ENCODE results near the gene GRM8. TPM values are rescaled to one million over a fixed set of nuclear protein-coding genes. Genes with fewer than 3 reads are reported as not detected.

GRM8 gene
- total RNA-seq, 1 experiment from 2014 or later = not detected

DNA sequence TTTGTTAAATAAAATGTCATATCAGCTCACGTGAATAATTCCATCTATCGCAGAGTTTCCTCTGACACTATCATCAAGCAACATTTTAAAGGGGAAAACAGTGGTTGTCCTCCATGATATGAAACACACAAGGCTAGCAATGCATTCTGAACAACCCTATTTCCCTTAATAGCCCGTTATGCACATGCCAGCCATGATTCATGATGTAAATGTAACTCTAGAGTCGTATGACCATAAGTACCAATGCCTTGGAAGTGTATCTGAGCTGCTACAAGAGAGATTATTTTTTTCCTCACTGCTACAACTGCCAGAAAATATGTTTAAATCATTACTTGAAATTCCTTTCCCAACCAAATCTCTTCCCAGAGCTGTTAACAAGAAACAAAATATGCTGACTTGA, 159.4 kb downstream of the GRM8 start:
- CTCF ChIA-PET = no interaction called here
- H3K4me3 ChIP-seq (ENCODE audit: low read length) = no peak overlapping the region

DNA sequence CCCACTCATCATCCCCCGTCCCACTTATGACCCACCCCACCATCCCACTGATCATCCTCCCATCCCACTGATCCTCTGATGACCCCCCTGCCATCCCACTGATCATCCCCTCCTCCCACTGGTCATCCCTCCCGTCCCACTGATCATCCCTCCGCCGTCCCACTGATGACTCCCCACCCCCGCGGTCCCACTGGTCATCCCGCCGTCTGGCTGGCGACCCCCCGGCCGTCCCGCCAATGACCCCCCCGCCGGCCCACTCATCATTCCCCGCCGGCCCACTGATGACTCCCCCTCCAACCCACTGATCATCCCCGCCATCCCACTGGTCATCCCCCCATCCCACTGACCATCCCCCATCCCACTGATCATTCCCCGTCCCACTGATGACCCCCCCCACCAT, 161.1 kb downstream of the GRM8 start:
- H3K9ac ChIP-seq (ENCODE audit: low read length) = no peak overlapping the region
- H3K9me2 ChIP-seq (replicated peaks; ENCODE audit: low read length) = no peaks in the 10 kb centered on the region
- no peak overlapping the region for H3K4me2 ChIP-seq (ENCODE audit: low read length)
- CTCF ChIA-PET = no interaction called here
- no peak overlapping the region for H3K4me3 ChIP-seq (ENCODE audit: low read length)
- H3K9me3 ChIP-seq (ENCODE audit: low read length) = no peaks in the 10 kb centered on the region
- POLR2A ChIA-PET (ENCODE audit: unreplicated experiment) = no interaction called here
- no TSS peak for BruUV-seq (replicated peaks)
- no peaks in the 10 kb centered on the region for H4K20me1 ChIP-seq (ENCODE audit: low read length)
- H2AFZ ChIP-seq (ENCODE audit: low read length) = no peak overlapping the region
- H3K27ac ChIP-seq (ENCODE audit: low read length) = no peak overlapping the region
- no peaks in the 10 kb centered on the region for H3K27me3 ChIP-seq (ENCODE audit: low read length)
- DNase-seq = no peak
- ATAC-seq = no peak
- intact Hi-C loops (cut with micrococcal nuclease) = no loop called here
- no peaks in the 10 kb centered on the region for H3F3A ChIP-seq (ENCODE audit: low read length, unreplicated experiment)
- no peaks in the 10 kb centered on the region for H3K4me1 ChIP-seq (ENCODE audit: insufficient read depth, low read length)
- TF ChIP-seq, protein P1, sequence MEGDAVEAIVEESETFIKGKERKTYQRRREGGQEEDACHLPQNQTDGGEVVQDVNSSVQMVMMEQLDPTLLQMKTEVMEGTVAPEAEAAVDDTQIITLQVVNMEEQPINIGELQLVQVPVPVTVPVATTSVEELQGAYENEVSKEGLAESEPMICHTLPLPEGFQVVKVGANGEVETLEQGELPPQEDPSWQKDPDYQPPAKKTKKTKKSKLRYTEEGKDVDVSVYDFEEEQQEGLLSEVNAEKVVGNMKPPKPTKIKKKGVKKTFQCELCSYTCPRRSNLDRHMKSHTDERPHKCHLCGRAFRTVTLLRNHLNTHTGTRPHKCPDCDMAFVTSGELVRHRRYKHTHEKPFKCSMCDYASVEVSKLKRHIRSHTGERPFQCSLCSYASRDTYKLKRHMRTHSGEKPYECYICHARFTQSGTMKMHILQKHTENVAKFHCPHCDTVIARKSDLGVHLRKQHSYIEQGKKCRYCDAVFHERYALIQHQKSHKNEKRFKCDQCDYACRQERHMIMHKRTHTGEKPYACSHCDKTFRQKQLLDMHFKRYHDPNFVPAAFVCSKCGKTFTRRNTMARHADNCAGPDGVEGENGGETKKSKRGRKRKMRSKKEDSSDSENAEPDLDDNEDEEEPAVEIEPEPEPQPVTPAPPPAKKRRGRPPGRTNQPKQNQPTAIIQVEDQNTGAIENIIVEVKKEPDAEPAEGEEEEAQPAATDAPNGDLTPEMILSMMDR (conservative IDR thresholded peaks at IDR 0.05; ENCODE audit: low read depth, low read length) = no peak
- no peak for TF ChIP-seq EZH2phosphoT487 (IDR thresholded peaks at IDR 0.05; ENCODE audit: borderline replicate concordance, low read length)
- TF ChIP-seq EZH2 (IDR thresholded peaks at IDR 0.05; ENCODE audit: low read length, unreplicated experiment) = no peak
- H3K36me3 ChIP-seq (ENCODE audit: low read depth, low read length) = no peaks in the 10 kb centered on the region
- no peaks in the 10 kb centered on the region for H3K79me2 ChIP-seq (ENCODE audit: low read length)

More for the DNA sequence above, 159.4 kb downstream of the GRM8 start:
- no peak overlapping the region for H3K27ac ChIP-seq (ENCODE audit: low read length)
- no peak overlapping the region for H3K4me2 ChIP-seq (ENCODE audit: low read length)
- BruUV-seq (replicated peaks) = no TSS peak
- H3K9me3 ChIP-seq (ENCODE audit: low read length) = no peaks in the 10 kb centered on the region
- no peak for DNase-seq
- no peaks in the 10 kb centered on the region for H3K36me3 ChIP-seq (ENCODE audit: low read depth, low read length)
- H4K20me1 ChIP-seq (ENCODE audit: low read length) = no peaks in the 10 kb centered on the region
- H3K9me2 ChIP-seq (replicated peaks; ENCODE audit: low read length) = no peaks in the 10 kb centered on the region
- intact Hi-C loops (cut with micrococcal nuclease) = no loop called here
- no peaks in the 10 kb centered on the region for H3F3A ChIP-seq (ENCODE audit: low read length, unreplicated experiment)
- H3K27me3 ChIP-seq (ENCODE audit: low read length) = no peaks in the 10 kb centered on the region
- no peaks in the 10 kb centered on the region for H3K79me2 ChIP-seq (ENCODE audit: low read length)
- TF ChIP-seq EZH2 (IDR thresholded peaks at IDR 0.05; ENCODE audit: low read length, unreplicated experiment) = no peak
- no peak for TF ChIP-seq EZH2phosphoT487 (IDR thresholded peaks at IDR 0.05; ENCODE audit: borderline replicate concordance, low read length)
- TF ChIP-seq, protein P1 (conservative IDR thresholded peaks at IDR 0.05; ENCODE audit: low read depth, low read length) = no peak
- H3K4me1 ChIP-seq (ENCODE audit: insufficient read depth, low read length) = no peaks in the 10 kb centered on the region
- no peak for ATAC-seq
- H2AFZ ChIP-seq (ENCODE audit: low read length) = no peak overlapping the region
- no peak overlapping the region for H3K9ac ChIP-seq (ENCODE audit: low read length)
- POLR2A ChIA-PET (ENCODE audit: unreplicated experiment) = no interaction called here

DNA sequence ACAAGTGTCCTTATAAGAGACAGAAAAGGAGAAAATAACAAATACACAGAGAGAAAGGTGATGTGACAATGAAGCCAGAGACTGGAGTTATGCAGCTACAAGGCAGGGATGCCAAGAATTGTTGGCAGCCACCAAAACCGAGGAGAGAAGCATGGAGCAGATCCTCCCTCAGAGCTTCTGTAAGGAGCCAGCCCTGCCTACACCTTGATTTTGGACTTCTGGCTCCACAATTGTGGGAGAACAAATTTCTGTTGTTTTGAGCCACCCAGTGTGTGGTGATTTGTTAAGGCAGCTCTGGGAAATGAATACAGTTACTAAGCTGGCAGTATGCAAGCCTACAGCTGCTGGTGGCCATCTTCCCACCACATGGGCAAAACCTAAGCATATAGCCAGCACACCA, 163.6 kb downstream of the GRM8 start:
- Histone ChIP-seq H3K9me2 (replicated peaks; ENCODE audit: low read length) (no peaks in the 10 kb centered on the region), H3K27ac (ENCODE audit: low read length) (no peak overlapping the region), H3F3A (ENCODE audit: low read length, unreplicated experiment) (no peaks in the 10 kb centered on the region), H3K27me3 (ENCODE audit: low read length) (no peaks in the 10 kb centered on the region), H4K20me1 (ENCODE audit: low read length) (no peaks in the 10 kb centered on the region), H3K4me1 (ENCODE audit: insufficient read depth, low read length) (no peaks in the 10 kb centered on the region), H3K9me3 (ENCODE audit: low read length) (no peaks in the 10 kb centered on the region), H3K9ac (ENCODE audit: low read length) (no peak overlapping the region), H3K4me2 (ENCODE audit: low read length) (no peak overlapping the region), H2AFZ (ENCODE audit: low read length) (no peak overlapping the region), H3K36me3 (ENCODE audit: low read depth, low read length) (no peaks in the 10 kb centered on the region), H3K4me3 (ENCODE audit: low read length) (no peak overlapping the region), H3K79me2 (ENCODE audit: low read length) (no peaks in the 10 kb centered on the region)
- no peak for TF ChIP-seq EZH2 (IDR thresholded peaks at IDR 0.05; ENCODE audit: low read length, unreplicated experiment)
- TF ChIP-seq EZH2phosphoT487 (IDR thresholded peaks at IDR 0.05; ENCODE audit: borderline replicate concordance, low read length) = no peak
- TF ChIP-seq, protein P1 (conservative IDR thresholded peaks at IDR 0.05; ENCODE audit: low read depth, low read length) = no peak
- ChIA-PET POLR2A (ENCODE audit: unreplicated experiment) (no interaction called here), CTCF (no interaction called here)
- DNase-seq = no peak
- BruUV-seq (replicated peaks) = no TSS peak
- intact Hi-C loops (cut with micrococcal nuclease) = no loop called here
- ATAC-seq = no peak

All from PC-3 (cell line).